DND-41 (cell line): ENCODE results near the gene PMS2.
"Not testable (repeated sequence)": the region's sequence is repeated elsewhere in the genome, so short reads cannot be mapped to it uniquely, and the experiment has no call there.

Experiments
- EZH2 ChIP-seq: IDR thresholded peaks from 3 replicates; pipeline ENCODE4 v1.6.1; 2012; ENCODE audit warnings: borderline replicate concordance, low read depth, mild to moderate bottlenecking, moderate library complexity, low read length, inconsistent platforms; ENCODE audit not compliant: severe bottlenecking
- TF ChIP-seq, protein P1 (sequence below): IDR thresholded peaks from 2 replicates; pipeline ENCODE4 v1.5.1; 2012; ENCODE audit warnings: borderline replicate concordance, low read length, moderate library complexity, mild to moderate bottlenecking; ENCODE audit not compliant: poor library complexity, severe bottlenecking; ENCODE audit errors: extremely low read depth

DNA sequence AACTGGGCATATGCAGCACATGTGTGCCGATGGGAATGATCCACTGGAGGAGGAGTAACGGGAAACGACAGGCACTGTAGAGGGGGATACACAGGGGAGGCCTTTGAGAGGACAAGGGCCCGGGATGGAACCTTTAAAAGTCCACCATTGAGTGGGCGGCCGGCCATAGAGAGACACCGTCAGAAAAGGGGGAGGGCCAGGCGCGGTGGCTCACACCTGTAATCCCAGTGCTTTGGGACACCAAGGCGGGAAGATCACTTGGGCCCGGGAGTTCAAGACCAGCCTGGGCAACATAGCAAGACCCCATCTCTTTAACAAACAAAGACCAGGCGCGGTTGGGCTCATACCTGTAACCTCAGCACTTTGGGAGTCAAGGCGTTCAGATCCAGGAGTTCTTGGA lies 77.6 kb downstream of the PMS2 start:
- TF ChIP-seq, protein P1, sequence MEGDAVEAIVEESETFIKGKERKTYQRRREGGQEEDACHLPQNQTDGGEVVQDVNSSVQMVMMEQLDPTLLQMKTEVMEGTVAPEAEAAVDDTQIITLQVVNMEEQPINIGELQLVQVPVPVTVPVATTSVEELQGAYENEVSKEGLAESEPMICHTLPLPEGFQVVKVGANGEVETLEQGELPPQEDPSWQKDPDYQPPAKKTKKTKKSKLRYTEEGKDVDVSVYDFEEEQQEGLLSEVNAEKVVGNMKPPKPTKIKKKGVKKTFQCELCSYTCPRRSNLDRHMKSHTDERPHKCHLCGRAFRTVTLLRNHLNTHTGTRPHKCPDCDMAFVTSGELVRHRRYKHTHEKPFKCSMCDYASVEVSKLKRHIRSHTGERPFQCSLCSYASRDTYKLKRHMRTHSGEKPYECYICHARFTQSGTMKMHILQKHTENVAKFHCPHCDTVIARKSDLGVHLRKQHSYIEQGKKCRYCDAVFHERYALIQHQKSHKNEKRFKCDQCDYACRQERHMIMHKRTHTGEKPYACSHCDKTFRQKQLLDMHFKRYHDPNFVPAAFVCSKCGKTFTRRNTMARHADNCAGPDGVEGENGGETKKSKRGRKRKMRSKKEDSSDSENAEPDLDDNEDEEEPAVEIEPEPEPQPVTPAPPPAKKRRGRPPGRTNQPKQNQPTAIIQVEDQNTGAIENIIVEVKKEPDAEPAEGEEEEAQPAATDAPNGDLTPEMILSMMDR: not testable (repeated sequence)
- TF ChIP-seq EZH2: not testable (repeated sequence)
